B cell (primary cell): ENCODE results near the gene PDILT. TPM values are rescaled to one million over a fixed set of nuclear protein-coding genes. Genes with fewer than 3 reads are reported as not detected.

Experiments used
- ATAC-seq: fragments of 200-7000 bp; cut with Tn5 transposase; one replicate; pipeline ENCODE4 v1.10.0; 2021; ENCODE audit warnings: low read depth, mild to moderate bottlenecking, moderate number of reproducible peaks, moderate library complexity
- CTCF ChIA-PET: fragments of 350-600 bp; sonication (Branson Sonifier 250); formaldehyde crosslinking; loops from one replicate; lab custom pipeline; 2021; ENCODE audit warnings: antibody characterized with exemption, inconsistent platforms; lab: Charles Lee
- POLR2A ChIA-PET: fragments of 350-600 bp; sonication (Branson Sonifier 250); formaldehyde crosslinking; loops from one replicate; lab custom pipeline; 2021; ENCODE audit warnings: antibody characterized with exemption; lab: Charles Lee
- DNase-seq: peaks from one replicate; pipeline ENCODE4 v3.0.0; 2013
- H2AFZ ChIP-seq: 2 replicates; pipeline ENCODE4 v1.6.1; 2012; ENCODE audit warnings: mild to moderate bottlenecking, low read depth, low read length; ENCODE audit not compliant: insufficient read depth, poor library complexity, severe bottlenecking
- H3K27ac ChIP-seq, 2 donors: 1 replicate in 1 of 2; 2 replicates in 1 of 2; pipeline ENCODE4 v1.5.1; 2012 to 2013; ENCODE audit warnings: low read length in 2 of 2, mild to moderate bottlenecking in 2 of 2, moderate library complexity in 1 of 2
- H3K27me3 ChIP-seq, 4 experiments: fragments of 200-600 bp in 1 of 4; sonication (generic) in 1 of 4; replicated peaks in 1 of 4; 1 replicate in 2 of 4; 2 replicates in 2 of 4; pipeline versions ENCODE4 v1.6.1 to v1.7.0; 2013 to 2016; ENCODE audit warnings: low read length in 3 of 4, mild to moderate bottlenecking in 2 of 4, mixed read lengths in 1 of 4, moderate library complexity in 1 of 4; ENCODE audit not compliant: insufficient read depth in 4 of 4, control insufficient read depth in 3 of 4; ENCODE audit errors: control extremely low read depth in 1 of 4
- H3K36me3 ChIP-seq, 2 experiments: replicated peaks in 1 of 2; 1 replicate in 1 of 2; 2 replicates in 1 of 2; pipeline versions ENCODE4 v1.6.1 to v1.7.1; 2013; ENCODE audit warnings: low read length in 1 of 2; ENCODE audit not compliant: insufficient read depth in 2 of 2, control insufficient read depth in 1 of 2; ENCODE audit errors: control extremely low read depth in 1 of 2, extremely low read depth in 1 of 2
- H3K4me1 ChIP-seq, 2 donors: fragments of 200-600 bp in 1 of 2; sonication (generic) in 1 of 2; 1 replicate in 1 of 2; 2 replicates in 1 of 2; pipeline versions ENCODE4 v1.5.1 to v1.6.1; 2013 to 2017; ENCODE audit warnings: low read length in 2 of 2; ENCODE audit not compliant: control insufficient read depth in 2 of 2, insufficient read depth in 2 of 2
- H3K4me2 ChIP-seq: replicated peaks from 2 replicates; pipeline ENCODE3; 2012; ENCODE audit warnings: mild to moderate bottlenecking, low read depth, low read length; ENCODE audit not compliant: poor library complexity, severe bottlenecking
- H3K4me3 ChIP-seq, 5 experiments: fragments of 200-600 bp in 1 of 5; sonication (generic) in 1 of 5; 1 replicate in 3 of 5; 2 replicates in 2 of 5; pipeline versions ENCODE4 v1.5.1 to v1.7.0; 2011 to 2016; ENCODE audit warnings: low read length in 4 of 5, mild to moderate bottlenecking in 4 of 5, low read depth in 2 of 5, control low read depth in 1 of 5, moderate library complexity in 1 of 5; ENCODE audit not compliant: insufficient read depth in 1 of 5; ENCODE audit errors: control extremely low read depth in 1 of 5, extremely low read depth in 1 of 5
- H3K79me2 ChIP-seq: fragments of 200-600 bp; sonication (generic); one replicate; pipeline ENCODE4 v1.6.0; 2016; ENCODE audit warnings: low read length; ENCODE audit not compliant: control insufficient read depth, insufficient read depth
- H3K9ac ChIP-seq: fragments of 200-600 bp; sonication (generic); 2 replicates; pipeline ENCODE4 v1.6.1; 2017; ENCODE audit warnings: mild to moderate bottlenecking, low read length, moderate library complexity
- H3K9me3 ChIP-seq, 3 donors: one replicate each; pipeline versions ENCODE4 v1.6.1 to v1.7.1; 2013; ENCODE audit warnings: low read length in 2 of 3; ENCODE audit not compliant: control insufficient read depth in 2 of 3, insufficient read depth in 1 of 3; ENCODE audit errors: control extremely low read depth in 1 of 3
- H4K20me1 ChIP-seq: 2 replicates; pipeline ENCODE4 v1.6.0; 2012; ENCODE audit warnings: mild to moderate bottlenecking, low read length; ENCODE audit not compliant: insufficient read depth, control insufficient read depth, poor library complexity, severe bottlenecking
- H3K27ac Mint-ChIP-seq: one replicate; pipeline ENCODE4 v1.8.0; 2021; ENCODE audit warnings: mixed read lengths
- H3K27me3 Mint-ChIP-seq: one replicate; pipeline ENCODE4 v1.8.0; 2021; ENCODE audit warnings: mixed read lengths
- H3K4me1 Mint-ChIP-seq: one replicate; pipeline ENCODE4 v1.8.0; 2021; ENCODE audit warnings: mixed read lengths
- H3K4me3 Mint-ChIP-seq: one replicate; pipeline ENCODE4 v1.8.0; 2021; ENCODE audit warnings: mixed read lengths
- H3K9me3 Mint-ChIP-seq: one replicate; pipeline ENCODE4 v1.8.0; 2022; ENCODE audit warnings: mixed read lengths; ENCODE audit not compliant: insufficient read depth
- CTCF ChIP-seq: fragments of 200-600 bp; IDR thresholded peaks from one replicate; pipeline ENCODE4 v1.8.0; 2022; ENCODE audit warnings: antibody characterized with exemption, mild to moderate bottlenecking
- EZH2 ChIP-seq: IDR thresholded peaks from 2 replicates; pipeline ENCODE4 v1.6.1; 2012; ENCODE audit warnings: borderline replicate concordance, low read depth, mild to moderate bottlenecking, moderate library complexity, low read length; ENCODE audit not compliant: insufficient read depth, poor library complexity, severe bottlenecking
- WGBS: methylation state at CpG from one replicate; pipeline ENCODE4 v1.1.5; 2013; ENCODE audit warnings: missing lambda C conversion rate; ENCODE audit not compliant: insufficient coverage; 5-methylcytosine and 5-hydroxymethylcytosine counted together
- intact Hi-C: fragments of 100-400 bp; cut with micrococcal nuclease; formaldehyde crosslinking; loops from one replicate; pipeline ENCODE4 v1.10.0; 2022
- polyA plus RNA-seq: library from polyadenylated mRNA; depleted of rRNA; stranded (reverse); fragments of >200 nt; gene quantifications from 2 replicates; pipeline ENCODE4 v1.2.3, GENCODE V29; 2012
- total RNA-seq, 2 donors: library from RNA; stranded (reverse); fragments of 120-200 nt in 1 of 2; gene quantifications; 1 replicate in 1 of 2; 2 replicates in 1 of 2; pipeline versions ENCODE4 v1.2.3 to v1.2.4, GENCODE V29; 2013 to 2022

The PDILT gene
- total and polyA plus RNA-seq, 2 donors (not counting 1 experiment from before 2014, with no cell fraction given) = not detected

GRCh38 chr16:20311548-20311947, 93.0 kb downstream of the PDILT start:
- intact Hi-C loops = no loop called here
- Mint-ChIP-seq H3K4me1 (no peaks in the 10 kb centered on the region), H3K4me3 (no peak overlapping the region), H3K27ac (no peak overlapping the region), H3K27me3 (peaks cover 9% of the 10 kb centered on the region), H3K9me3 (peaks cover 3% of the 10 kb centered on the region)
- Histone ChIP-seq H3K27me3 (no peaks in the 10 kb centered on the region), H3K36me3 (no peaks in the 10 kb centered on the region), H3K4me1 (no peaks in the 10 kb centered on the region), H3K27ac (no peak overlapping the region), H3K9ac (no peak overlapping the region), H4K20me1 (no peaks in the 10 kb centered on the region), H3K4me3 (no peak overlapping the region), H2AFZ (no peak overlapping the region), H3K9me3 (no peaks in the 10 kb centered on the region), H3K4me2 (no peak overlapping the region), H3K79me2 (no peaks in the 10 kb centered on the region)
- WGBS = no CpG with 5 or more reads among the region's 2 CpGs
- no peak for TF ChIP-seq CTCF
- no peak for TF ChIP-seq EZH2
- POLR2A ChIA-PET = no interaction called here
- DNase-seq (no peak), ATAC-seq (no peak)
- CTCF ChIA-PET = no interaction called here

GRCh38 chr16:20310421-20311395, 93.8 kb downstream of the PDILT start:
- Histone ChIP-seq H4K20me1 (no peaks in the 10 kb centered on the region), H3K4me1 (no peaks in the 10 kb centered on the region), H3K79me2 (no peaks in the 10 kb centered on the region), H3K4me2 (no peak overlapping the region), H3K9me3 (no peaks in the 10 kb centered on the region), H3K9ac (no peak overlapping the region), H3K27me3 (no peaks in the 10 kb centered on the region), H3K27ac (no peak overlapping the region), H3K36me3 (no peaks in the 10 kb centered on the region), H2AFZ (no peak overlapping the region), H3K4me3 (no peak overlapping the region)
- no peak overlapping the region for H3K27ac Mint-ChIP-seq
- H3K4me3 Mint-ChIP-seq = no peak overlapping the region
- no peaks in the 10 kb centered on the region for H3K4me1 Mint-ChIP-seq
- ATAC-seq = no peak
- POLR2A ChIA-PET = no interaction called here
- H3K9me3 Mint-ChIP-seq = peaks cover 3% of the 10 kb centered on the region
- 83% methylated on average over 8 of the region's 11 CpGs for WGBS
- TF ChIP-seq CTCF = no peak
- no peak for TF ChIP-seq EZH2
- CTCF ChIA-PET = interaction anchor here (2.0 kb wide), 1 partner anchor 10 kb away, joined by 7 read pairs; no protein-coding TSS in a partner anchor
- H3K27me3 Mint-ChIP-seq = peaks cover 14% of the 10 kb centered on the region
- intact Hi-C loops = no loop called here
- no peak for DNase-seq
